HepG2 (cell line): ENCODE results near the gene GSDMA. TPM values are rescaled to one million over a fixed set of nuclear protein-coding genes. Genes with fewer than 3 reads are reported as not detected.

Experiments
- CEBPG ChIP-seq: IDR thresholded peaks from 2 replicates; pipeline ENCODE4 v1.6.1; 2016
- DBP ChIP-seq: sonication (generic); formaldehyde crosslinking; IDR thresholded peaks from 2 replicates; pipeline ENCODE4 v1.4.0; 2020; ENCODE audit warnings: missing genetic modification reagents; ENCODE audit errors: not compliant biosample characterization
- HHEX ChIP-seq: IDR thresholded peaks from 2 replicates; pipeline ENCODE4 v1.6.1; 2016; ENCODE audit warnings: control low read depth
- HINFP ChIP-seq: sonication (generic); formaldehyde crosslinking; IDR thresholded peaks from 2 replicates; pipeline ENCODE4 v1.4.0; 2020; ENCODE audit warnings: low read depth, mild to moderate bottlenecking, missing genetic modification reagents
- MAZ ChIP-seq, 2 experiments: sonication (generic) in 1 of 2; formaldehyde crosslinking in 1 of 2; IDR thresholded peaks; 2 replicates each; pipeline versions ENCODE4 v1.5.0 to v1.6.1; 2012 to 2020; ENCODE audit warnings: low read depth in 2 of 2, mild to moderate bottlenecking in 2 of 2, borderline replicate concordance in 1 of 2, improper control_type of control experiment in 1 of 2, low read length in 1 of 2, missing genetic modification reagents in 1 of 2, moderate library complexity in 1 of 2
- MLLT10 ChIP-seq: sonication (generic); formaldehyde crosslinking; IDR thresholded peaks from 2 replicates; pipeline ENCODE4 v1.4.0; 2020; ENCODE audit warnings: missing genetic modification reagents
- NBN ChIP-seq: fragments of 450-650 bp; conservative IDR thresholded peaks from 2 replicates; pipeline ENCODE4 v1.6.1; 2017
- NR2F1 ChIP-seq, 2 experiments: fragments of 450-650 bp in 1 of 2; formaldehyde crosslinking in 1 of 2; IDR thresholded peaks; 2 replicates each; pipeline versions ENCODE4 v1.5.0 to v1.6.1; 2016 to 2020; ENCODE audit warnings: mild to moderate bottlenecking in 1 of 2, missing compliant biosample characterization in 1 of 2, missing genetic modification reagents in 1 of 2, moderate library complexity in 1 of 2
- POLR2AphosphoS2 ChIP-seq: IDR thresholded peaks from 2 replicates; pipeline ENCODE4 v1.6.1; 2011; ENCODE audit warnings: low read depth, low read length, improper control_type of control experiment
- PRPF4 ChIP-seq: fragments of 200-400 bp; formaldehyde crosslinking; IDR thresholded peaks from 2 replicates; pipeline ENCODE4 v1.6.1; 2016; ENCODE audit warnings: low read length, low read depth; ENCODE audit not compliant: poor library complexity, severe bottlenecking
- RARA ChIP-seq: IDR thresholded peaks from 2 replicates; pipeline ENCODE4 v1.6.1; 2016; ENCODE audit warnings: missing genetic modification reagents, missing compliant biosample characterization
- RFX1 ChIP-seq: fragments of 450-650 bp; IDR thresholded peaks from 2 replicates; pipeline ENCODE4 v1.6.1; 2017
- SNAI1 ChIP-seq: sonication (generic); formaldehyde crosslinking; IDR thresholded peaks from 2 replicates; pipeline ENCODE4 v1.5.0; 2020; ENCODE audit warnings: mild to moderate bottlenecking, missing genetic modification reagents, borderline replicate concordance
- TFAP4 ChIP-seq: sonication (generic); IDR thresholded peaks from 2 replicates; pipeline ENCODE4 v1.6.1; 2016; ENCODE audit warnings: low read depth, borderline replicate concordance
- YEATS4 ChIP-seq: sonication (generic); formaldehyde crosslinking; IDR thresholded peaks from 2 replicates; pipeline ENCODE4 v1.4.0; 2020; ENCODE audit warnings: missing genetic modification reagents, borderline replicate concordance
- ZBTB7B ChIP-seq: sonication (generic); formaldehyde crosslinking; IDR thresholded peaks from 2 replicates; pipeline ENCODE4 v1.4.0; 2020; ENCODE audit warnings: missing genetic modification reagents
- ZNF234 ChIP-seq: sonication (generic); formaldehyde crosslinking; conservative IDR thresholded peaks from 2 replicates; pipeline ENCODE4 v1.5.1; 2020; ENCODE audit warnings: mild to moderate bottlenecking, missing genetic modification reagents
- ZNF282 ChIP-seq: fragments of 450-650 bp; IDR thresholded peaks from 2 replicates; pipeline ENCODE4 v1.6.1; 2018; ENCODE audit not compliant: partially characterized antibody
- ZNF468 ChIP-seq: sonication (generic); formaldehyde crosslinking; IDR thresholded peaks from 2 replicates; pipeline ENCODE4 v1.8.0; 2022; ENCODE audit warnings: mild to moderate bottlenecking, moderate library complexity, missing genetic modification reagents
- ZNF589 ChIP-seq: sonication (generic); formaldehyde crosslinking; conservative IDR thresholded peaks from 2 replicates; pipeline ENCODE4 v1.8.0; 2022; ENCODE audit warnings: mild to moderate bottlenecking, moderate library complexity, missing genetic modification reagents
- ZNF619 ChIP-seq: sonication (generic); formaldehyde crosslinking; IDR thresholded peaks from 2 replicates; pipeline ENCODE4 v1.4.0; 2020; ENCODE audit warnings: mild to moderate bottlenecking, missing genetic modification reagents
- ZNF770 ChIP-seq: sonication (generic); formaldehyde crosslinking; IDR thresholded peaks from 2 replicates; pipeline ENCODE4 v1.5.0; 2020; ENCODE audit warnings: mild to moderate bottlenecking, missing genetic modification reagents
- ZNF800 ChIP-seq: sonication (generic); formaldehyde crosslinking; IDR thresholded peaks from 2 replicates; pipeline ENCODE4 v1.4.0; 2020; ENCODE audit warnings: missing genetic modification reagents
- polyA plus RNA-seq, 8 experiments: library from polyadenylated mRNA; depleted of rRNA in 3 of 8; stranded (reverse) in 7 of 8; unstranded in 1 of 8; fragments of >200 nt; fragmentation: Illumina TruSeq in 4 of 8; extraction: Trizol in 4 of 8; gene quantifications; 2 replicates each; pipeline versions ENCODE4 v1.2.1 to v1.2.3, GENCODE V29; 2011 to 2016; ENCODE audit warnings: low read depth in 4 of 8, missing spikeins in 1 of 8, mixed read lengths in 1 of 8; ENCODE audit not compliant: insufficient read depth in 1 of 8
- total RNA-seq, 5 experiments: library from RNA; depleted of rRNA; stranded (reverse); fragments of >200 nt; fragmentation: Illumina TruSeq; extraction: Trizol; gene quantifications; 2 replicates each; pipeline ENCODE4 v1.2.3, GENCODE V29; 2016; ENCODE audit warnings: low read depth in 1 of 5

Gene GSDMA
- total and polyA plus RNA-seq, 2 of the 13 experiments (the other 11 are each of a cell fraction or from before 2014, with no cell fraction given) = not detected

GRCh38 chr17:39927101-39927928, 35.5 kb upstream of the GSDMA start, which contains the start of the genes LRRC3C and ORMDL3 (continued):
- TF ChIP-seq ZNF800 (no peak; the same call in 1 of the 2 replicates), RARA (CRISPR knock-in tag) (peak; percentile 10; the same call in 1 of the 2 replicates), ZNF282 (no peak), TFAP4 (peak; percentile 83), RFX1 (no peak), YEATS4 (CRISPR knock-in tag) (peak; percentile 16; the same call in 1 of the 2 replicates), CEBPG (CRISPR knock-in tag) (no peak), ZNF589 (no peak), MAZ (IDR thresholded peaks at IDR 0.05; ENCODE audit: borderline replicate concordance, low read depth, low read length) (peak; percentile 82), MAZ (CRISPR knock-in tag; IDR thresholded peaks at IDR 0.05; ENCODE audit: low read depth) (peak; percentile 87), HINFP (CRISPR knock-in tag) (no peak; the same call in 1 of the 2 replicates), NBN (no peak), HHEX (CRISPR knock-in tag) (no peak), ZBTB7B (no peak), POLR2AphosphoS2 (no peak), ZNF468 (CRISPR knock-in tag) (no peak), MLLT10 (CRISPR knock-in tag) (no peak), ZNF770 (CRISPR knock-in tag) (peak; percentile 33; the same call in 1 of the 2 replicates), SNAI1 (CRISPR knock-in tag) (no peak), NR2F1 (CRISPR knock-in tag; IDR thresholded peaks at IDR 0.05) (peak in 1 of 2 experiments; percentile 9; a peak in 1 of 4 replicates), ZNF619 (peak; percentile 29; the same call in 1 of the 2 replicates), PRPF4 (no peak), DBP (CRISPR knock-in tag) (no peak), ZNF234 (CRISPR knock-in tag) (no peak)
